HG03565 (cell line): ENCODE data around the gene CSTA.

Experiments
- ATAC-seq: cut with Tn5 transposase; IDR thresholded peaks from one replicate; pipeline ENCODE4 v1.9.1; 2021; ENCODE audit warnings: mild to moderate bottlenecking, moderate library complexity; ENCODE audit not compliant: unreplicated experiment

CSTA gene

DNA sequence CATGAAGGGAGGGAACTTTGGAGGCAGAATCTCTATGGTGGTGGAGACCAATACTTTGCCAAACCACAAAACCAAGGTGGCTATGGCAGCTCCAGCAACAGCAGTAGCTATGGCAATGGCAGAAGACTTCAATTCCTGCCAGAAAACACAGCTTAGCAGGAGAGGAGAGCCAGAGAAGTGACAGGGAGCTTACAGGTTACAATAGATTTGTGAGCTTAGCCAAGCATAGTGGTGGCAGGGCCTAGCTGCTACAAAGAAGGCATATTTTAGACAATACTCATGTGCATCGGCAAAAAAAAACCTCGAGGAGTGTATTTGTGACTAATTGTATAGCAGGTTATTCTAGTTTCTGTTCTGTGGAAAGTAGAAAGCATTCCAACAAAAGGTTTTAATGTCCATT is 6.4 kb upstream of the CSTA start:
- no peak for ATAC-seq

DNA sequence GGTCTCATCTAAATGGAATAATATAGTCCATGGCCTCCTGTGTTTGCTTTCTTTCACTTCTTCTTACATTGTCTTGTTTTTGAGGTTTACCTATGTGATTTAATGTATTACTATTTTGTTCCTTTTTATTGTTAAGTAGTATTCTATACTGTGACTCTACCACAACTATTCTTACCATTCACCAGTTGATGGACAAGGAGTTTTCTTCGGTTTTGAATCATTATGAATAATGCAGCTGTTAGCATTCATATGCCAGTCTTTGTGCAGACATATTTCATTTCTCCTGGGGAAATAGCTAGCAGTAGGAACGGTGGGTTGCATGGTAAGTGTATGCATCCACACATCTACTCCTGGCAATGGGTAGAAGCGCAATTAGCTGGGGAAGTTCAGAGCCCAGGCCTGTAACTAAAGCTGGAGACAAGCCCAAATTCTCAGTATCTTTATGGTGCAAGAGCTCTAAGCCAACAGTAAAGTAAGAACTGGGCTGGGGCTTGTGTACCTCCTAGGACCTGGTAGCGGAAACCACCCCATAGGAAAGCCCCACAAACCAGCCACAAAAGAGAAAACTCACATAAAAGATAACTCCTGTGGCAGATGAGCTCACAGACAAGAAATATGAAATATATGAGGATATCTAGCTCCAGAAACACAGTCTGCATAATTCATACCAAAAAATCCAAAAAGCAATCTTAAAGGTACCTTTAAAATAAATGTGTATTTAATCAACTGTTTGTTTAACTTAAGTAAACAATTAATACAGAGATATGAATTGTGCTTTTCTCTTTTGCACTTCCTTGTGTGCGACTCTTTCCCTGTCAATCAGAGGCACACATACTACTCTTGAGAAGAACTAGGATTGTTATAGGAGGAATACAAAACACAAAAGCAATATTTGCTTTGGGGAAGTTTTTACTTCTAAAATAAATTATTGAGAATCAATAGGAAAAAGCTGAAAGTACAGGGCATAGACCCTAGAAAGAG is 2.7 kb upstream of the CSTA start:
- ATAC-seq = peak; percentile 46

DNA sequence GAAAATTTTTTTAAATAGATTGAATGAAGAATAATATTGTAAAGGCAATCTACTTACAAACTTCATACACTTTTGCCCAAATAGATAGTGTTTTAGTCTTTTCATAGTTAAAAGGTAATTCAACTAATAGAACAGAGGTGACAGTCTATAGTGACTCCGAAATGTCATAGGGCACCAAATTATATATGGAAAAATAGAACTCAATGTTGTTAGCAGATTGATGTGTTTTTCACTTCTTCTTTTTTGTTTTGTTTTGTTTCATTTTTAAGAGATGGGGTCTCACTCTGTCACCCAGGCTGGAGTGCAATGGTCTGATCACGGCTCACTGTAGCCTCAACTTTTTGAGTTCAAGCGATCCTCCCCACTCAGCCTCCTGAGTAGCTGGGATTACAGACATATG is 721 bp downstream of the CSTA start:
- no peak for ATAC-seq

DNA sequence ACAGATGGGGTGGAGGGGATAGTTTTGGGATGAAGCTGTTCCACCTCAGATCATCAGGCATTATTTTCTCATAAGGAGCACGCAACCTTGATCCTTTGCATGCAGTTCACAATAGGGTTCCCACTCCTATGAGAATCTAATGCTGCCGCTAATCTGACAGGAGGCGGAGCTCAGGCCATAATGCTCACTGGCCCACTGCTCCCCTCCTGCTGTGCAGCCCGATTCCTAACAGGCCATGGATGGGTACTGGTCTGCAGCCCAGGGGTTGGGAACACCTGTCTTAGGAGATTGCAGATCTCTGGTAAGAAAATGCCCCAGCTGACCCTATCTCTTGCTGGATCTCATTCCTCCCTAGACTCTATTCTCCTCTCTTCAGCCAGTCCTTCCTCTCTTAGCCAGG is 6.8 kb downstream of the CSTA start:
- ATAC-seq = no peak

DNA sequence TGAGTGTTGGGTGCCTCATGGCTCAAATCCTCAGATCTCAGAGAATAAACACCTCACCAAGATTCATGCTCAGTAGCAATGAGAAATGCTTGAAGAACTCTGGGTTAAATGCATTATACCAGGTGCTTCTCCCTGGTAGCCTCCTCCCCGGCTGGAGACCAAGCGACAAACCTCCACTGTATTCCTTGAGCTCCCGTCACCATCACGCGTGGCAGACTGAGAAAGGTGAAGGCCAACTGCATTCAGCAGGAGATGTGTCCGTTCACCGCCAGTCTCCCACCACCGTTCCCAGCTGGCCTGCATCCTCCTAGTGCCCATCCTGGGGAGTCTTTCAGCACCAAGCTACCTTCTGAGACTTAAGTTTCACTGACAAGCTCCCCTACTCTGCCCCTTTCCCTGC is 7.5 kb downstream of the CSTA start:
- ATAC-seq = no peak

DNA sequence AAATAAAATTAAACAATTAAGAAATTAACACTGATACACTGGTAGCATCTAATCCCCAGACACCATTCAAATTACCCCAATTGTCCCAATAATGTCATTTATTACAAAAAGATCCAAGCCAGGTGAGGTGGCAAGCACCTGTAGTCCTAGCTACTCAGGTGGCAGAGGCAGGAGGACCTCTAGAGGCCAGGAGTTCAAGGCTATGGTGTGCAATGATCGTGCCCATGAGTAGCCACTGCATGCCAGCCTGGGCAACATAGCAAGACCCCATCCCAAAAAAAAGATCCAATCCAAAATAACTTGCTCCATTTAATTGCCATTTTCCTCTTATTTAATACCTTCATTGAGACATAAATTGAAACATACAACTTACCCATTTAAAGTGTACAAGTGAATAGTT is 17.8 kb downstream of the CSTA start:
- ATAC-seq = no peak

DNA sequence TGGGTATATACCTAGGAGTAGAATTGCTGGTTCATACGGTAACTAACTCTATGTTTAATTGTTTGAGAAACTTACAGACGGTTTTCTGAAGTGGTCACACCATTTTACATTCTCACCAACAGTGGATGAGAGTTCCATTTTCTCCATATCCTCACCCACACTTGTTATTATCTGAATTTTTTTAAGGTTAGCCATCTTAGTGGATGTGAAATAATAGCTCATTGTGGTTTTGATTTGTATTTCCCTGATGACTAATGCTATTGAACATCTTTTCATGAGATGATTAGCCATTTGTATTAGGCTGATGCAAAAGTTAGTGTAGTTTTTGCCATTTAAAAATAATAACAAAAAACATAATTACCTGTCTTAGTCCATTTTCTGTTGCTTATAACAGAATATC is 18.6 kb downstream of the CSTA start:
- no peak for ATAC-seq

DNA sequence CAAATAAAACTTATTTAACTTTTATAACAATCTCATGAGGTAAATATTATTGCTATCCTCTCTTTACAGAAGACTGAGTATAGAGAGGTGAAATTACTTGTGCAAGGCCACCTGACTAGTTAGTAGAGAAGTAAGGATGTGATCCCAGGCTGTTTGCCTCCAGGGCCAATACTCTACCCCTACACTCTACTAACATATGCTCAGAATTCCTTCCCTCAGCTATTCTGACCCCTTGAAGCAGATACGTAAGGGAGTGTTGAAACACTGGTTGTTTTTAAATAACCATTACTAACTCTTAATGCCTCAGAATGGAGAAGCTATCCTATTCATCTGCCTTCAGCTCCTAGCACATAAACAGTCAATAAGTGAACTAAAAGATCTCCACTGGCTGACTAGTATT is 24.1 kb downstream of the CSTA start:
- no peak for ATAC-seq

DNA sequence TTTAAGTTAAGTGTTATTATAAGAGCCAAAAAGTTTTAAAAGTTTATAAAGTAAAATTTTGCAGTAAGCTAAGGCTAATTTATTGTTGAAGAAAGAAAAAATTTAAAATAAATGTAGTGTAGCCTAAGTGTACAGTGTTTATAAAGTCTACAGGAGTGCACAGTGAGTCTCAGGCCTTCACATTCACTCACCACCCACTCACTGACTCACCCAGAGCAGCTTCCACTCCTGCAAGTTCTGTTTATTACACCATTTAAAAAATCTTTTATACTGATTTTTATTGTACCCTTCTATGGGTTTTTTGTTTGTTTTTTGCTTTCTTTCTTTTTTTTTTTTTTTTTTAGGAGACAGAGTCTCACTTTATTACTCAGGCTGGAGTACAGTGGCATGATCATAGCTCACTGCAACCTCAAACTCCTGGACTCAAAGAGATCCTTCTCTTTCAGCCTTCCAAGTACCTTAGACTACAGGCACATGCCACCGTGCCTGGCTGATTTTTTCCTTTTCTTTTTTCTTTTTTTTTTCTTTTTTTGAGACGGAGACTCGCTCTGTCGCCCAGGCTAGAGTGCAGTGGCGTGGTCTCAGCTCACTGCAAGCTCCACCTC is 25.9 kb downstream of the CSTA start:
- no peak for ATAC-seq

DNA sequence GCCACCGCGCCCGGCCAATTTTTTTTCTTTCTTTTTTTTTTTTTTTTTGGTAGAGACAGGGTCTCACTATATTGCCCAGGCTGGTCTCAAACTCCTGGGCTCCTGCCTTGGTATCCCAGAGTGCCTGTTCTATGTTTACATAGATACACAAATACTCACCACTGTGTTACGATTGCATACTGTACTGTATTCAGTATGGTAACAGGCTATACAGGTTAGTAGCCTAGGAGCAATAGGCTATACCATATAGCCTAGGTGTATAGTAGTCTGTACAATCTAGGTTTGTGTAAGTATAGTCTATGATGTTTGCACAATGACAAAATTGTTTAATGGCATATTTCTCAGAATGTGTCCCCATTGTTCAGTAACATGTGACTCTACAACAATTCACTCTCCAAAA is 26.6 kb downstream of the CSTA start:
- no peak for ATAC-seq

DNA sequence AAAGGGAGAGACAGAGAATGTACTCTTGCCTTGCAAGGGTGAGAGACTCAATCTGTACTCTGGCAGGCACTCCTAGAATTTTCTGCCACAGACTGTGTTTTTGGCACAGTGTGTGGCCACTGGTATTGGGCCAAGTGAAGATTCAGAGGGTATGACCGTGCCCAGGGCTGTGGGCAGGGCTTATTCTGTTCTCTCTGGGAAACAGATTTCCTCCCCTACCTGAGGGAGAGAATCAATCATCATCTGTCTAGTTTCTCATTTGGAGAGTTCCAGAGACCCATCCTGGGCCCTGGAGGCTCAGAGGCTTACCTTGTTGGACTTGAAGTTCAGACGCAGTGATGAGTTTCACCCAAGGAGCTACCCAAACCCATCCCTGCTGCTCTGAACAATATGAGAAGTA is 28.2 kb downstream of the CSTA start:
- ATAC-seq = no peak

DNA sequence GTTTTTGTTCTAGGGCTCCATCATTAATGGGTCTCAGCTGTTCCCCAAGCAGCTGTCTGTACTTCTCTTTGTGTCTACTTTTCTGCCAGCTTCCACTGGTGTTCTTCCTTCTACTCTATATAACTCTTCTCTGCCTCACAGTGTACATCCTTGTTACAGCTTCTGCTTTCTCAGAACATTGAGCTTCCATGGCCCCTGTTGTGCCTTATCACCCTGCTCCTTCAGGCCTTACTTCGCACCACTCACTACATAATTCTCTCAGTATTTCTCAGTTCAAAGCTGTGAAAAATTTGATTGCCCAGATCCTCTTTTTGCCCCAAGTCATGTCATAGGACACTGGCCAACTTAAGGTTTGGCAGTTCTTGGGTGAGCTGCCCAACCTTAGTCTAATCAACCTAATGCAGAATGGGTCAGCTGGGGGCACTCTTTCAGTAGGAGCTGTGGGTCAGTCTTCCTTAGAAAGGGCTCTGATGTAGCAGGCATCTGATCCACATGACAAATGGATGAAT is 28.9 kb downstream of the CSTA start:
- ATAC-seq = no peak

DNA sequence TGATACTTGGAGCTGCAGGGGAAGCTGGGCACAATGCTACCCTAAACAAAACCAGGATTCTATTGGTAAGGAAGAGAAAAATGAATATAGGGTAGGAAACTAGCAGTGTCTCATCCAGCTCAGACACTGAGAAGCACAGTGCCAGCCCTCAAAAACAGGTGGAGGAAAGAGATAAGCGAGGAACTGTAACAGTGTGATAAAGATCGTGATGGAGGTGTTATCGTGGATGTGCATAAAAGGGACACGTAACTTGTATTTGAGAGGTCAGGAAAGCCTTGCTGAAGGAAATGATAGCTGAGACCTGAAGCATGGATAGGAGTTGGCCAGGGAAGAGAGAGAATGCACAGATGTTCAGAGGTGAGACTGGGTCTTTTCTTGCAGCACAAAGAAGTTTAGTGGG is 30.6 kb downstream of the CSTA start:
- ATAC-seq = no peak

DNA sequence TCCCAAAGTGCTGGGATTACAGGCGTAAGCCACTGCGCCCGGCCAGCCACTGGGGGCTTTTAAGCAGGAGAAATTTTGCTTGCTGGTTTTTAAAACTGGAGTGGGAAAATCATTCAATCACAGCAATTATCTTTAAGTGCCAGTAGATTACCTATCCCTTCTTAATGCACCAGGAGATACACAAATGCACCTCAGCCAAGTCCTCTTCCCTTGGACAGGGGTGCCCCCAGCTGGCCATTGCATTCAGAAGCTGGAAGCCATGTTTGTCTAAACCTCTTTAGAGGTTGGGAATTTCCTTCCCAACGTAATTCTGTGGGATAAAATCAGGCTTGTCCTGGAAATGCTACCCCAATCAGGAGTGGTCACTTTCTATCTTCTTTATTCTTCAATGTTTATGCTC is 31.4 kb downstream of the CSTA start:
- ATAC-seq = no peak

DNA sequence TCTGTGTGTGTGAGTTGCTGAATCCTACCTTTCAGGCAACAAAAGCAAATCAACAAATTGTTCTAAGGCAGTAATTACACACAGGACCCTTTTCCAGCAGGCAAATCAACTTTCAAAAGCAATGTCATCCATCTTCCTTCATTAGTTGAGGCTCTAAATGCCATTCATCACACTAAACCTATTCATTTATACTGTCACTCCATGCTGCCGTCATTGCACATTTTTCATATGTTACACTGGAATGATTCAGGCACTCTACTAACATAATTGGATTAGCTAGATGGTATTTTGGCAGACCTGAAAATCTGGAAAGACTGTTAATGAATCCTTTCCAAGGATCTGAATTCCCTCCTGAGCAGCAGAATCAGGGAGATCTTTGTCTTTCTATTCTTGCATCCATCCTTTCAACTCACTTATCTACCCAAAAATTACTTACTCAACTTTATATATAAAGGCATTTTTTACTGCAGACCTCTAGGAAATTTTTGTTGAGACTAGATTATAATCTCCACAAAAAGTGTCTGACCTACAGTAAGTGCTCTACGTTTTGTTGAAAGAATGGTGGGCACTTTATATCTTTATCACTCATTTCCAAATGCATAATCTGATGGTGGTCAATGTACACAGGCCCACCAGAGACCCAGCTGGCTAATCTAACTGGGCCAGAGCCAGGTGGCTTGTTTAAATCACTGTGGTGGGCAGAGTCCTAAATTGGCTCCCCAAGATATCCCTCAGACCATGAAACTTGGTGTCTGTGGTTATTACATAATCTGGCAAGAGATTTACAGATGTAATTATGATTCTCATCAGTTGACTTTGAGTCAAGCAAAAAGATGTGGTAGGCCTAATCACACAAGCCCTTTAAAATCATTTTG is 33.0 kb downstream of the CSTA start:
- ATAC-seq = no peak

DNA sequence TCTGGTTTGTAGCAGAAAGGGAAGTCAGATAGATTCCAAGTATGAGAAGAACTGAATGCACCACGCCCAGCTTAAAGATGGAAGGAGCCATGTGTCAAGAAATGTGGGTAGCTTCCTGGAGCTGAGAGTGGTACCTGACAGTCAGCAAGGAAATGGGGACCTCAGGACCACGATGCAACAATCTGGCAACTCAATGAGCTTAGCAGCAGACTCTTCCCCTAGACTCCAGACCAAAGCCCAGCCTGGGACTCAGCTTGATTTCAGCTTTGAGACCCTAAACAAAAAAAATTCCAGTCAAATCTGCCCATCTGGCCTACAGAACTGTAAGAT is 33.6 kb downstream of the CSTA start:
- no peak for ATAC-seq

DNA sequence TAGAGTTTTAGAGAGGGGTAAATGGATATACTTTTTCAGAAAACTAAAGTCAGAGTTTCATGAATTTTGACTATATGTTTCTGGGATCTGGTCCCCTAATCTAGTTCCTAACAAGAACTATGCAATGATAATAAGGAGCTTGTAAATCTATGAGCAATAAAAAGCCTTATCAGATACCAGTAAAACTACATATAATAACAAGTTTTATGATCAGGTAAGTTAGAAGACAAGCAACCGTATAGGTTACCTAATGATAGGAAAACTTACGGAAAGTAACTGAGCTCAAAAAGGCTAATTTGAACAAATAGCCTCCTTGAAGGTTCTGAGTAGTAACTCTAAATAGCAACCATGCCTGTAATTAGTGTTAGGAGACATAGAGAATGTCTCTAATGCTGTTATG is 37.0 kb downstream of the CSTA start:
- no peak for ATAC-seq

DNA sequence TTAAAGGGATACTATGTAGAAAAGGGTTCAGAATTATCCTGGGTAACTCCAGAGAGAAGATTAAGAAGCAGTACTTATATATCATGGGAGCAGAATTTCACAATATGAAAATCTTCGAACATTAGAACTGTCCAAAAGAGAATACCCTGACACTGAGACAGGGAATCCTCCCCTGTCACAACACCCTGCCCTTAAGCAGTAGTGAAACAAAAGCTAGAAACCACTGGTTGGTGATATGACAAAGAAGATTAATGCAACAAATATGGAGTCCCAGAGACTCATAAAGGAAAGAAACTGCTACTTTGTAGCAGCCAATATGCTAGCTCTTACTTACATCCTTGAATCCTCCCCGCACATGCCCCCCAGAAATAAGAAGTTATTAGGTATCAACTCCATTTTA is 39.4 kb downstream of the CSTA start:
- no peak for ATAC-seq

DNA sequence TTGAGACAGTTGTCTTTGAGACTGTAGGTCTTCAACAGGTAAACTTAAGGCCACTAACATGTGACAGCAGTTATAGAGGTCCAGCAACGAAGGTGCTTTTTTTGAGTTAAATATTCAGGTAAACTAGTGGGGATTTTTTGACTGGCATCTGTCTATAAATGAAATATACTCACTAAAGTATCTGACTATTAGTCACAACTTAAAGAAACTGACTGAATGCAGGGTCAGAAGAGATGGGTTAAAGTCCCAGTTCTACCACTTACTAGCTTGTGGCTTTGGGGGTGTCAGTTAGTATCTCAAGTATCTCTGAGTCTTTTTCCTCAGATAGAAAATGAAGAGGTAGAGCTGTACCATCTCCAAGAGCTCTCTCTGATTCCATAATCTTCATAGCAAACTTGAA is 40.0 kb downstream of the CSTA start:
- ATAC-seq = peak; percentile 31

DNA sequence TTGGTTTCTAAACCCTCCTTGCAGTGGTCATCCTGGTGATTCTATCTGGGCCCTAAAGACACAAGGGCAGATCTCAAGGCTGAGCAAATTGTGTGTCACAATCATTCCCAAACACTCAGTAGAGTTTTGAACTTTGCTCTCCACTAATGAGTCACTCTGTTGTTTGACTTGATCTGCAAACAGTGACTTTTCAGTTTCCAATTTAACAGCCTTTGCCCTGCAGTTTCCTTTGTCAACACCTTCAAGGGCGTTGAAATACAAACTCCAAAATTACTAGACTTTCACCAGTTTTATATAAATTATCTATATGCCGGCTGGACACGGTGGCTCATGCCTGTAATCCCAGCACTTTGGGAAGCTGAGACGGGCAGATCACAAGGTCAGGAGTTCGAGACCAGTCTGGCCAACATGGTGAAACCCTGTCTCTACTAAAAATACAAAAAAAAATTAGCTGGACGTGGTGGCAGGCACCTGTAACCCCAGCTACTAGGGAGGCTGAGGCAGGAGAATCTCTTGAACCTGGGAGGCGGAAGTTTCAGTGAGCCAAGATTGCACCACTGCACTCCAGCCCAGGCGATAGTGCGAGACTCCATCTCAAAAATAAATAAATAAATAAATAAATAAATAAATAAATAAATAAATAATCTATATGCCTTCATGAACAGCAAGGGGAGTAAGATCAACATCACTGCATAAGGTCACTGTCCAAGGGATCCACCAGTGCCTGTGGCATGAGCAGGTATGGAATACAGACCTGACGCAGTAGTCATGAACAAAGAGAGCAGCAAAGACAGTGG is 40.7 kb downstream of the CSTA start:
- ATAC-seq = peak; percentile 73

DNA sequence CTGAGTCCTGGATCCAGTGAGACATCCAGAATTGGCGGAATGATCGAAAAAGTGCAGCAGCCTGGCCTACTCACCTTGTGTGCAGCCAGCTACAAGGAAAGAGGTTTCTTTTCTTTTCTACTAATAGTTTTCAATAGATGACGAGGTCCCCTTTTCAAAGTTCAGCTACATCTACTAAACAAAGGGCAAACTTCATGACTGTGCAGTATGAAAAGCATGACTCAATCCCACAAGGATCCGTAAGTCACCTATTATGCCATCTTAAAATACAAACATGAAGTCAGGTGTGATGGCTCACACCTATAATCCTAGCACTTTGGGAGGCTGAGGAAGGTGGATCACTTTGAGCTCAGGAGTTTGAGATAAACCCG is 41.3 kb downstream of the CSTA start:
- ATAC-seq = no peak
